BLaER1 treated with 17β-estradiol and CSF1 and Interleukin-3, amounts not matched to agents 10 nM and 100 nM (cell line): Measurements from ENCODE around the gene PDK1.

Experiments used
- H3K27ac ChIP-seq, 11 experiments: shearing (Covaris generic); formaldehyde crosslinking; 2 replicates each; pipeline ENCODE4 v1.8.1; 2022
- H3K27me3 ChIP-seq, 11 experiments: shearing (Covaris generic); formaldehyde crosslinking; 2 replicates each; pipeline ENCODE4 v1.8.1; 2022
- H3K36me3 ChIP-seq, 11 experiments: shearing (Covaris generic); formaldehyde crosslinking; 2 replicates each; pipeline ENCODE4 v1.8.1; 2022
- H3K4me1 ChIP-seq, 10 experiments: shearing (Covaris generic); formaldehyde crosslinking; 2 replicates each; pipeline ENCODE4 v1.8.1; 2022
- H3K4me2 ChIP-seq, 11 experiments: shearing (Covaris generic); formaldehyde crosslinking; 2 replicates each; pipeline ENCODE4 v1.8.1; 2022
- H3K4me3 ChIP-seq, 10 experiments: shearing (Covaris generic); formaldehyde crosslinking; 2 replicates each; pipeline ENCODE4 v1.8.1; 2022
- H3K9ac ChIP-seq, 11 experiments: shearing (Covaris generic); formaldehyde crosslinking; 2 replicates each; pipeline ENCODE4 v1.8.1; 2022
- H3K9me3 ChIP-seq, 11 experiments: shearing (Covaris generic); formaldehyde crosslinking; replicated peaks in 1 of 11; 2 replicates each; pipeline ENCODE4 v1.8.1; 2022
- H4K20me1 ChIP-seq, 11 experiments: shearing (Covaris generic); formaldehyde crosslinking; 2 replicates each; pipeline ENCODE4 v1.8.1; 2022
- Cebpa-rat ChIP-seq, 11 experiments: shearing (Covaris generic); IDR thresholded peaks; 2 replicates each; pipeline ENCODE4 v1.8.1; 2022

Gene PDK1

DNA sequence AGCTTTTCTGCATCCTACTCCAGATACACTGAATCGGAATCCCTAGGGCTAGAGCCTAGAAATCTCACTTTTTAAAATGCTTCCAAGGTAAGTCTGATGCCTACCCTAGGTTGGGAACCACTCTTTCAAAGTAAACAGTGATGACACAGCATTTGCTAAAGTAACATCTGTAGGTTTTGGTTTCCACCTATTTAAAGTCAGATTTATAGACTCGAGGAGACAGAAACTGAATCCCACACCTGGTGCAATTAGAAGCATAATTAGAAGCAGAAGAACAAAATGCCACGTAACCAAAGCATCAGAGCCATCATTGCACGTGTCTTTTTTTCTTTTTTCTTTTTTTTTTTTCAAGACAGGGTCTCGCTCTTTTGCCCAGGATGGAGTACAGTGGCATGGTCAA lies 40.9 kb downstream of the PDK1 start:
- H3K9ac ChIP-seq, result no peak overlapping the region
- H3K4me2 ChIP-seq, result no peak overlapping the region
- no peaks in the 10 kb centered on the region for H3K27me3 ChIP-seq
- H3K9me3 ChIP-seq, result 0 out of 22 replicates have a peak, but pooled peaks cover 0 to 2% (median 0%) of the 10 kb centered on the region in 11 experiments
- peaks cover 75 to 100% (median 94%) of the 10 kb centered on the region in 11 experiments for H3K36me3 ChIP-seq
- TF ChIP-seq Cebpa-rat (IDR thresholded peaks at IDR 0.05), result no peak
- H3K27ac ChIP-seq, result no peak overlapping the region
- H4K20me1 ChIP-seq, result peaks cover 0 to 19% (median 0%) of the 10 kb centered on the region in 11 experiments; a peak in 3 of 22 replicates
- H3K4me3 ChIP-seq, result no peak overlapping the region
- H3K4me1 ChIP-seq, result no peaks in the 10 kb centered on the region

DNA sequence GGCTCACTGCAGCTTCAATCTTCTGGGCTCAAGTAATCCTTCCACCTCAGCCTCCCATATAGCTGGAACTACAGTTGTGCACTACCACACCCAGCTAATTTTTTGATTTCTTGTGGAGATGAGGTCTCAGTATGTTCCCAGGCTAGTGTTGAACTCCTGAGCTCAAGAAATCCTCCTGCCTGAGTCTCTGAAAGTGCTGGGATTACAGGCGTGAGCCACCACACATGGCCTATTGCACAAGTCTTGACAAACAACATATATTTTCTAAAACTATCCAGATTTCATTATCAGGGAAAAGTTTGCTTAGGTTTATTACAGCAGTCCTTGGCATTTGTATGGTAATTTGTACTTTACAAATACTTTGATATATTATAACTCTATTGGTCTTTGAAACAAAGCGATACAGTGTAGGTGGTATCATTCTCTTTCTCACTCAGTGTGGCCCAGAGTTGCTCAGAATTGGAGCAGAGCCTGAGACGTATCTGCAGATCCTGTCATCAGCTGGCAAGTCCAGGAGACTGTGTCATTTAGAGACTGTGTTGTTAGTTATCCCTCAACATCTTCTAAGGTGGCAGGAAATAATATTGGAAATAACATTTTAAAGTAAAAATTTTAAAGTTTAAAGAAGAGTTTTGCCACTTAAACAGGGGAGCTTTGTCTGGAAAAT lies 41.4 kb downstream of the PDK1 start:
- H3K4me2 ChIP-seq, result no peak overlapping the region
- no peak for TF ChIP-seq Cebpa-rat (IDR thresholded peaks at IDR 0.05)
- H4K20me1 ChIP-seq, result peaks cover 0 to 19% (median 0%) of the 10 kb centered on the region in 11 experiments; a peak in 3 of 22 replicates
- H3K27ac ChIP-seq, result no peak overlapping the region
- no peaks in the 10 kb centered on the region for H3K27me3 ChIP-seq
- no peaks in the 10 kb centered on the region for H3K4me1 ChIP-seq
- H3K4me3 ChIP-seq, result no peak overlapping the region
- H3K9ac ChIP-seq, result no peak overlapping the region
- H3K36me3 ChIP-seq, result peaks cover 76 to 100% (median 94%) of the 10 kb centered on the region in 11 experiments
- 0 out of 22 replicates have a peak, but pooled peaks cover 0 to 2% (median 0%) of the 10 kb centered on the region in 11 experiments for H3K9me3 ChIP-seq

DNA sequence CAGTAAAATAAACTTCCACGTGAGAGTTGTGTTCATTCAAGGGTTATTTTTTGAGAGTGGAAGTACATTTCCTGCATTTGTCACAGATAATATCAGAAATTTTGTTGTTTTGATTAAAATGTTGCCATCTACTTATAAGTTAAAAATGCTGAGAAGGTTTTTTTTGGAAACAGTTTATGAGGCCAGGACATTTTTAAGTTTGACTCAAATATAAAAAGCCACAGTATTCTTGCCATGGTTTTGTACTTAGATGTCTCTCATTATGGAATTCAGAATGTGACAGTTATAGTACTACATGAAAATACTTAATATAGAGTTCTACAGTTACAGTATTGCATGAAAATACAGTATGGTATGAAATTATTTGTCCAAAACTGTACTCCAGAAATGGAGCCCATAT lies 44.1 kb downstream of the PDK1 start:
- no peak for TF ChIP-seq Cebpa-rat (IDR thresholded peaks at IDR 0.05)
- Histone ChIP-seq H3K4me3 (no peak overlapping the region), H3K9me3 (0 out of 22 replicates have a peak, but pooled peaks cover 0 to 2% (median 0%) of the 10 kb centered on the region in 11 experiments), H3K27me3 (no peaks in the 10 kb centered on the region), H3K27ac (no peak overlapping the region), H4K20me1 (peaks cover 0 to 6% (median 0%) of the 10 kb centered on the region in 11 experiments; a peak in 1 of 22 replicates), H3K9ac (no peak overlapping the region), H3K36me3 (peaks cover 79 to 100% (median 95%) of the 10 kb centered on the region in 11 experiments), H3K4me1 (no peaks in the 10 kb centered on the region), H3K4me2 (no peak overlapping the region)

DNA sequence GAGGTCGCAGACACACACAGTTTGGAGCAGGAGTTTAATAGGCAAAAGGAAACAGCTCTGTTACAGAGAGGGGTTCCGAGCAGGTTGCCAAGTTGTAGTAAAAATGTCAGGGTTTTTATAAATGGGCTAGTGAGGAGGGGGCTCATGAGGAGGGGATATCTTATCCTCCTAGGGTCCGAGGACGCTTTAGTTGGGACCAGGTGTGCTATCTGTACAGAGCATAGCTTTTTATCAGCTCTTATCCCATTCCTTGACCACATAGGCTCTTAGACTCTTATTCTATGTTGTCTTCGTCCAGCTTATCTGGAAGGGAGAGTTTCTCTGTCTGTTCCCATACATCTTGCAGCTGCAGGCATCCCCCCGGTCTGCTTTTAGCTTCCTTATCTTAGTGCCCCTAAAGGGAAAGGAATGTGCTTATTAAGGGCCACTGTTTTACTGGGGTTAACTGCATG lies 44.7 kb downstream of the PDK1 start:
- Histone ChIP-seq H3K4me2 (no peak overlapping the region), H3K27ac (no peak overlapping the region), H3K9me3 (0 out of 22 replicates have a peak, but pooled peaks cover 0 to 2% (median 0%) of the 10 kb centered on the region in 11 experiments), H3K4me3 (no peak overlapping the region), H4K20me1 (peaks cover 0 to 6% (median 0%) of the 10 kb centered on the region in 11 experiments; a peak in 1 of 22 replicates), H3K36me3 (peaks cover 79 to 100% (median 95%) of the 10 kb centered on the region in 11 experiments), H3K27me3 (no peaks in the 10 kb centered on the region), H3K9ac (no peak overlapping the region), H3K4me1 (no peaks in the 10 kb centered on the region)
- no peak for TF ChIP-seq Cebpa-rat (IDR thresholded peaks at IDR 0.05)

DNA sequence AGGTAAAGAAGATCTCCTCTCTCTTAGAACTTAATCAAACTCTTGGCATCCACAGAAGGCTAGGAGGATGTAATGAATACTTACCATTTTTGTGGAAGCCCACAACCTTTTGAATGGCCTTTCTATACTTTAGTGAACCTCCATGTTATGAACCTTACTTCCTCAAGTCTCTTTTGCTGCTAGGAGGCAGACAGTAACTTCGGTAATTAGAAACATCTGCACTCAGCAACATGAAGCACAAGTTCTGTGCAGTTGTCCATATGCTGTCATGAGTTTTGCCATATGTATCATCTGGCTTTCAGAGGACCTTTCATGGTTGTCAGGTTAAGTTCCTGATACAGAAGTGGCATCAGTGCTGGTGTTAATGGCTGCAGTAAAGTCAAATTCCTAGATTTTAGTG lies 50.4 kb downstream of the PDK1 start:
- Histone ChIP-seq H3K4me2 (no peak overlapping the region), H3K9ac (no peak overlapping the region), H3K27ac (no peak overlapping the region), H3K36me3 (peaks cover 39 to 100% (median 92%) of the 10 kb centered on the region in 11 experiments), H3K27me3 (no peaks in the 10 kb centered on the region), H3K9me3 (no peaks in the 10 kb centered on the region), H4K20me1 (no peaks in the 10 kb centered on the region), H3K4me1 (no peaks in the 10 kb centered on the region), H3K4me3 (no peak overlapping the region)
- TF ChIP-seq Cebpa-rat (IDR thresholded peaks at IDR 0.05), result no peak

DNA sequence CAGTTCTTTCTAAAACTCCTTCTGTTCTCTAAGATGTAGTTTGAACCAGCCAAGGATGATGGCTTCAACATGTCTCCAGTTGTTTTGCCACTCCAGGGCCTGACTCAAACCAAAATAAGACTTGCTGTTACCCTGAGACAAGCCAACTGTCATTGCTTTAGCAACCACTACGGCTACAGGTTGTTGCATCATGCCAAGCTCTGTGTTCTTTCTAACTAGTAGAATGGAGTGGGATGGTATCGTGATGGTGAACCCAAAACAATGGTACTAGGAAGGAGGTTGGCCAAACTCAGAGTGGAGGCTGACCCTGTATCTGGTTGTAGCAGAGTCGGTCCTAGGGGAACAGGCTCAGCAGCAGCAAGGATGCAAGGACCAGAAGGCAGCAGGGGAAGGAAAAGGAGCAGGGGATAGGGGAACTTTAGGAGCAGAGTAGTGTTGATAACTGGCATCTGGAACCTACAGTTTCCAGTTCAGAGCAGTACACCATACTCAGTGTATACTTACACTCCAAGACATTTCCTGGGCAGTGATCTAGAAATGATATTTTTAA lies 51.6 kb downstream of the PDK1 start:
- peaks cover 33 to 100% (median 87%) of the 10 kb centered on the region in 11 experiments for H3K36me3 ChIP-seq

DNA sequence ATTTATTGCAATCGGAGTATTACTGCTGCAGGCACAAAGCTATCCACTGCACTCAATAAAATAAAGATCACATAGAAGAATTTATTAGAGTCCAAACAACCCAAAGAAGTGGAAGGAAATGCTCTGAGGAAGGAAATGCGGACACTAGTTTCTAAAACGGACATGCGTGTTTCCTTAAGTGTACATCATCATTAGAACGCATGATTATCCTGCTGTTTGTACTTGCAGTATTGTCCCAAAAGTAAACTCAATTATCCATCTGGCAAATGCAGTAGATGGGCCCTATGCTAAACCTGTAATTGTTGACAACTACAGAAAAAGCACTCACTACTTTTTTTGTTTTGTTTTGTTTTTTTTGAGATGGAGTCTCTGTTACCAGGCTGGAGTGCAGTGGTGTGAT lies 53.6 kb downstream of the PDK1 start:
- Histone ChIP-seq H3K27ac (no peak overlapping the region), H3K9ac (no peak overlapping the region), H3K4me1 (no peaks in the 10 kb centered on the region; a peak in 1 of 20 replicates), H3K4me3 (no peak overlapping the region), H3K4me2 (no peak overlapping the region), H4K20me1 (no peaks in the 10 kb centered on the region; a peak in 1 of 22 replicates), H3K27me3 (no peaks in the 10 kb centered on the region), H3K9me3 (peaks cover 0 to 3% (median 0%) of the 10 kb centered on the region in 11 experiments; a peak in 1 of 22 replicates), H3K36me3 (peaks cover 35 to 100% (median 87%) of the 10 kb centered on the region in 11 experiments)
- no peak for TF ChIP-seq Cebpa-rat (IDR thresholded peaks at IDR 0.05)

More for the DNA sequence above, 51.6 kb downstream of the PDK1 start:
- Histone ChIP-seq H3K4me3 (no peak overlapping the region), H3K27me3 (no peaks in the 10 kb centered on the region), H3K9ac (no peak overlapping the region), H3K27ac (no peak overlapping the region), H4K20me1 (no peaks in the 10 kb centered on the region; a peak in 1 of 22 replicates), H3K9me3 (no peaks in the 10 kb centered on the region), H3K4me1 (no peaks in the 10 kb centered on the region), H3K4me2 (no peak overlapping the region)
- no peak for TF ChIP-seq Cebpa-rat (IDR thresholded peaks at IDR 0.05)

DNA sequence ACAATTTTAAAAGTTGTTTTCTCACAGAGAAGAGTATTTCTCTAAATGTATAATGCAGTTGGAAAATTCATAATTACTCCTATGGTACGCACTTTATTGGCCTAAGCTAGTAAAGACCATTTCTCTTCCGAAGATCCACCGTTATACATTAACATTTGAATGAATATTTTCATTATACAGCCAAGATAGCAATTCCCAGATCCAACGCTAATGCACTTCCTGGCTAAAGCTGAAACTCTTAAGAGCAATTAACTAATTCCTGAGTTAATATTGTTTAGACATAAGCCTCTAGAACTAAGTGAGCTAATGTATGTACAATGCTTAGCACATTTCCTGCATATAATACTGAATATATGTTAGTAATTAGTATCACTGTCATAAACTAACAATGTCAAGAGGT lies 56.2 kb downstream of the PDK1 start:
- Histone ChIP-seq H4K20me1 (no peaks in the 10 kb centered on the region; a peak in 2 of 22 replicates), H3K9ac (no peak overlapping the region), H3K27ac (no peak overlapping the region), H3K27me3 (no peaks in the 10 kb centered on the region), H3K9me3 (peaks cover 0 to 3% (median 0%) of the 10 kb centered on the region in 11 experiments; a peak in 1 of 22 replicates), H3K36me3 (peaks cover 21 to 84% (median 67%) of the 10 kb centered on the region in 11 experiments), H3K4me2 (no peak overlapping the region), H3K4me3 (no peak overlapping the region), H3K4me1 (no peaks in the 10 kb centered on the region; a peak in 1 of 20 replicates)
- no peak for TF ChIP-seq Cebpa-rat (IDR thresholded peaks at IDR 0.05)

DNA sequence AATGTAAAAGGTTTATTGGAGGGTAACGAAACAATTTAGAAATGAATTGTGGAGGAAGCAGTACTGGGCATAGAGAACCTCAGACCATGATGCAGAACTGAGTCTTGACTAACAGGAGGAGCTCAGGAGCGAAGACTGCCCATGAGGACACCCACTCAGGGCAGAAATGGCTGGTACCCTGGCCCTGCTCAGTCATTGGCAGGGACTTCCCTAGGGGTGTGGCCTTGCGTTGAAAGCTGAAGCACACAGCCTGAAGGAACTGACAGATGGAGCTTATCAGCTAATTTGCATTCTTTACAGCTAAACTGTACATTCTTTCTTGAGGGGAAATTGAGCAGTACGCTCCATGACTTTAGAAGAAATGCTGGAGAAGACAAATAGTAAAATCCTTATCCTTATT lies 57.1 kb downstream of the PDK1 start:
- H3K27me3 ChIP-seq, result no peaks in the 10 kb centered on the region
- no peak overlapping the region for H3K27ac ChIP-seq
- H3K4me3 ChIP-seq, result no peak overlapping the region
- no peak for TF ChIP-seq Cebpa-rat (IDR thresholded peaks at IDR 0.05)
- H3K4me2 ChIP-seq, result no peak overlapping the region
- no peaks in the 10 kb centered on the region; a peak in 2 of 22 replicates for H4K20me1 ChIP-seq
- H3K9me3 ChIP-seq, result peaks cover 0 to 3% (median 0%) of the 10 kb centered on the region in 11 experiments; a peak in 1 of 22 replicates
- no peaks in the 10 kb centered on the region; a peak in 1 of 20 replicates for H3K4me1 ChIP-seq
- H3K36me3 ChIP-seq, result peaks cover 21 to 74% (median 58%) of the 10 kb centered on the region in 11 experiments
- H3K9ac ChIP-seq, result no peak overlapping the region
